Lower leg skin (tissue), 3 donors: ENCODE results near the gene FAM200B.
"Not testable (repeated sequence)": the region's sequence is repeated elsewhere in the genome, so short reads cannot be mapped to it uniquely, and the experiment has no call there.

Source experiments
- CTCF ChIP-seq, 3 donors: fragments of 450-650 bp; IDR thresholded peaks; one replicate each; pipeline ENCODE4 v1.5.1; 2016; ENCODE audit warnings: antibody characterized with exemption in 3 of 3, mild to moderate bottlenecking in 3 of 3, moderate library complexity in 2 of 3
- POLR2A ChIP-seq, 2 donors: fragments of 450-650 bp; IDR thresholded peaks; one replicate each; pipeline ENCODE4 v1.6.1; 2016 to 2017; ENCODE audit warnings: antibody characterized with exemption in 2 of 2, mild to moderate bottlenecking in 1 of 2, moderate library complexity in 1 of 2

GRCh38 chr4:15733061-15733460 lies 51.4 kb downstream of the FAM200B start:
- TF ChIP-seq POLR2A, CTCF (IDR thresholded peaks at IDR 0.05): not testable (repeated sequence)
